ENCODE results near the gene C20orf96.

DNA sequence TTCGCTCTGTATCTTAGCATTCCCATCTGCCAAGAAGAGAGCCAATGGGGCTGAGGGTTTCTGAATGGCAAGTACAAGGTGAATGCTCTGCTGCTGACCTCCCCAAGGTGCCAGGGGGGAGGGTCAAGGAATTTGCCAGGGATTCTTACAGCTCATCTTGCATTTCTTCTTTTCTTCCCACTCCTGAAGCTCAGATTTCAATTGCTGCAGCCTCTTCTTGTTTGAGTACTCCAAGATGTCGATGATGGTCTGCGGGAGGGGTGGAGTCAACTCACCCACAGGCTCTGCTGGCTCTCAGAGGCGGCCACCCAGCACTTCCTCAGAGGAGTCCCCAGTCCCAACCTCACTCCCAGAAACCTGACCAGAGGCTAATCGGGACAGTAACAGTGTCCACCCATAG lies 12.4 kb downstream of the C20orf96 start:
- TF ChIP-seq POLR2A (IDR thresholded peaks at IDR 0.05; ENCODE audit: low read depth, low read length) = no peak
- no peak for TF ChIP-seq SPI1 (IDR thresholded peaks at IDR 0.05; ENCODE audit: low read depth, low read length)
- TF ChIP-seq TAF1 (IDR thresholded peaks at IDR 0.05; ENCODE audit: low read depth, low read length) = no peak
- no peak for TF ChIP-seq POLR2AphosphoS5 (IDR thresholded peaks at IDR 0.05; ENCODE audit: low read depth, low read length)
- TF ChIP-seq POU2F2 (IDR thresholded peaks at IDR 0.05; ENCODE audit: low read depth, low read length) = no peak
- TF ChIP-seq PAX5 (IDR thresholded peaks at IDR 0.05; ENCODE audit: insufficient read depth, low read length, severe bottlenecking) = no peak

Data from GM12891 (cell line).